G401 (cell line): ENCODE data around the gene SUPT20HL2. TPM values are rescaled to one million over a fixed set of nuclear protein-coding genes. Genes with fewer than 3 reads are reported as not detected.
"Not testable (repeated sequence)": the region's sequence is repeated elsewhere in the genome, so short reads cannot be mapped to it uniquely, and the experiment has no call there.

Experiments
- DNase-seq: peaks from one replicate; pipeline ENCODE4 v3.0.0-alpha.2; 2015; ENCODE audit warnings: low spot score
- in situ Hi-C: cut with HindIII; loops from 2 replicates; pipeline ENCODE4 v1.10.0; 2016; ENCODE audit warnings: low sequenced_read_pairs, mixed read lengths
- total RNA-seq: library from RNA; depleted of rRNA; stranded (reverse); fragments of >200 nt; shearing (Covaris generic); gene quantifications from 2 replicates; pipeline ENCODE4 v1.2.3, GENCODE V29; 2014; rRNA removed

SUPT20HL2 gene
- not detected in 2 replicates for total RNA-seq

DNA sequence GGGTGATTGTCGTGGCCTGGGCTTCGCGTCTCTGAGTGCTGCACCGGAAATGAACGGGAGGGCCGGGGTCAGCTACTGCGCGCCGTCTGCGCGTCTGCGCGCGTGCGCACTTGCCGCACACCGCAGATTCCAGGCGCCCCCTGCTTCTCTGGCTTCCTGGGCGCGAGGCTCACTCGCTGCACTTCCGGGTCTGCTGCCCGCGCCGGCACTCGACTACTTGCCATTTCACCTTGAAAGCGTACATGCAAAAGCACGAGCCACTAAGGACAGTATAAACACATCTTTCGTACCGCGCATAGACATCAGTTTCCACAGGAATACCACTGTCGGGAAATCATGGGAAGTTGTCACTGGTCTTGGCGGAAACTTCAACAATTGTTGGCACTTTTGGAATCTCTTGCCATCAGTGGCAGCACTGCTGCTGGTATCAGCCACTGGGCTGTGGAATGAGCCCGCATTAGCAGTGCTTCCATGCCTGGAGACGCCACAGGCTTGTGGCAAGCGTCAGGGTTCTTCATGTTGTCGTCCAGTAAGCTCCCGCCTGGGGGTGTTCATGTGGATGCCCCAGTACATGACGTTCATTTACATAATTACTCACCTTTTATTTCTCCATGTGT, at the start of gene SUPT20HL2:
SUPT20HL2 (minus strand) TSS at position 51 of the 617 bp plus-strand sequence. CDS start 754 bp downstream, outside the sequence.
- in situ Hi-C loops: no loop called here
- no peak for DNase-seq

DNA sequence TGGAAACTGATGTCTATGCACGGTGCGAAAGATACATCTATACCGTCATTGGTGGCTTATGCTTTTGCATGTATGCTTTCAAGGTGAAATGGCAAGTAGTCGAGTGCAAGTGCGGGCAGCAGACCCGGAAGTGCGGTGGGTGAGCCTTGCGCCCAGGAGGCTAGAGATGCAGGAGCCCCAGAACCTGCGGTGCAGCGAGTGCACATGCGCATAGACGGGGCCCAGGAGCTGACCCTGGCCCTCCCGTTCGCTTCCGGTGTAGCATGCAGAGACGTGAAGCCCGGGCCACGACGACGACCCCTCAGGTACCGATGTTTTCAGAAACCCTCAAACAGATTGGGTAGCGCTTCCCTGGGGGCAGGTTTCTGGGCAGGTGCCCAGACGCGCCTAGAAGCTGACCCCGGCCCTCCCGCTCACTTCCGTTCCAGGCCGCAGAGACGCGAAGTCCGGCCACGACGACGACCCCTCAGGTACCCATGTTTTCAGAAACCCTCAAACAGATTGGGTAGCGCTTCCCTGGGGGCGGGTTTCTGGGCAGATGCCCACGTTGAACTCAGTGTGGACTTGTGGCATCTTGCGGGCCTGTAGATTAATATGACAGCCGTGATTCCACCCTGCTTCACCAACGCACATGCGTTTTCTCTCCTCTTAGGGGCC, 48.3 kb upstream of the SUPT20HL2 start:
- in situ Hi-C loops, DNase-seq: not testable (repeated sequence)

DNA sequence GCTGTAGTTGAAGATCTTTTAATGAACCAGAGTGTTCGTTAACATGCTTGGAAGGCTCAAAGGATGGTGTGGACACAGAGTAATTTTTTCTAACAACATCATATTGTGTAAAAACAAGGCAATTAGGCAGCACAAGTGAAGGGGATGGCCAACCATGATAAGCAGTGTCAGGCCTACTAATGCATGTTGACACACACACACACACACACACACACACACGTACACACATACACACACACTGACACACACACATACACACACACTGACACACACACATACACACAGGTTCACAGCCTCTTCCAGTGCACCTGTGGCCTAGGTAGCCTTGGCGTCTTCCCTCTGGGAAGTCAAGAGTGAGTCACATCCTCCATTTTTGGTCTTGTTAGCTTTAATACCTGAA, 46.4 kb upstream of the SUPT20HL2 start, which contains the start of gene SUPT20HL1:
SUPT20HL1 (plus strand) TSS at position 368 of the 400 bp plus-strand sequence. CDS start 2,122 bp downstream, outside the sequence.
- in situ Hi-C loops: no loop called here
- DNase-seq: no peak

DNA sequence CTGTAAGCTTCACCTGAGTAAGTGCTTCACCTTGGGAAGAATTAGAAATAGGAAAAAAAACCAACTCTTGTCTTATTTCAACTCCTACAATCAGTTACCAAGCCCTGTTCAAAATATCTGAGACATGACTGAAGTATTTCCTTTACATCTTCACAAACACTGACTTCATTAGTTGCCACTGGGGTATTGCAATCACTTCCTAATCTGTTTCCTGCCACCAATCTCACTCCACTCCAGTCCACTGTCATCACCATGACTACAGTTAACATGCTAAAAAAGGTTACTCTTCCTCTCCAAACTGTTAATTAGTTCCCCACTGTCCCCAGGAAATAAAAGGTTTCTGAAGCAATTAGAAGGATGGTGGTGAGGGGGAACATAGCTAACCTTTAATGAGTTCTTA, 43.2 kb upstream of the SUPT20HL2 start:
- no peak for DNase-seq
- in situ Hi-C loops: no loop called here

DNA sequence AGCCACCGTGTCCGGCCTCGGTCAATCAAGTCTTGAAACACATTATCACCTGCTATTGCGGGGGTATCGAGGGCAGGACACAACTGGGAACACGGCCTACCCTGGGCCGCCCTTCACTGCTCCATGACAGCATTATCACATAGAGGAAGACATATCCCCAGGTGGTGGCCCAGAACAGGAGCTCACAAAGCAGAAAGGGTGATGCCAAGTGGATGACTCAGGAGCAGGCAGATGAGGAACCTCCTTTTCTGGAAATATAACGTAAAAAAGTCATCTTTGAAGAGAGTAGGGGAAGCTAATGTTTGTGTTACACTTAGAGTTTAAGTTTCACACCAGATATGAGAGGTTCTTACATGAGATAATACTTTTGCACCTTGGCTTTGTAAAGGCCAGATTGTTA, 41.2 kb upstream of the SUPT20HL2 start:
- DNase-seq: no peak
- in situ Hi-C loops: no loop called here

DNA sequence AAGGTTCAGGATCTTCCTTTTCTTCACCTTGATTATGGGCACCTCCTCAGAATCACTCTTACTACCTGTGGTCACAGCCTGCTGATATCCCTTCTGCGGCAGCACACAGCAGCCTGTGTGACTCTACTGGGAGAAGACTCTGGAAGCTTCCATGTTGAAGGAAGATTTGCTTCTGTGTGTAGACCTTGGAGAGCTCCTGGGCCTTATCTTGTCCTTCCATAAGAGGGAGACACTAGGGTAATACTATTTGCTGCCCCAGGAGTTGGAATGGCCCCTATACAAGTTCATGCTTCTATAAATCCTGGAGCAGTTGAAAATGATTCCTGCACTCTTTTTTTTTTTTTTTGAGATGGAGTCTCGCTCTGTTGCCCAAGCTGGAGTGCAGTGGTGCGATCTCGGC, 36.3 kb upstream of the SUPT20HL2 start:
- in situ Hi-C loops: no loop called here
- no peak for DNase-seq

DNA sequence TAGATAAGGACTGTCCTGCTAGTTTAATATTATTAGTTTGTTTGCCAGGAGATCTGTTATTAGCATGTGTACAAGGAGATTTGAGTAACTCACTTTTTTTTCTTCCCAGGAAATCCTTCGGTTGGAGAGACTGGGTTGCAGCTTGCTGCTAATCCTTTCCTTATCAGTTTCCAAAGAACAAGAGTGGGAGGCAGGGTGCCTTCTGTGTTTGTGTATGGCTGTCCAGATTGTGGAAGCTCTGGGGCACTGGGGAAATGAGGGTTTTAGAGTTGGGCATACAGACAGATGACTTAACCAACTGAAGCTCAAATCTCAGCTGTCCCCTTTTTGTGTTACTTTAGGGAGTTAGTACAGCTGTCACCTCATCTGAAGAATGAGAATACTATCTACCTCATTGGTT, 34.0 kb upstream of the SUPT20HL2 start:
- in situ Hi-C loops: no loop called here
- no peak for DNase-seq

DNA sequence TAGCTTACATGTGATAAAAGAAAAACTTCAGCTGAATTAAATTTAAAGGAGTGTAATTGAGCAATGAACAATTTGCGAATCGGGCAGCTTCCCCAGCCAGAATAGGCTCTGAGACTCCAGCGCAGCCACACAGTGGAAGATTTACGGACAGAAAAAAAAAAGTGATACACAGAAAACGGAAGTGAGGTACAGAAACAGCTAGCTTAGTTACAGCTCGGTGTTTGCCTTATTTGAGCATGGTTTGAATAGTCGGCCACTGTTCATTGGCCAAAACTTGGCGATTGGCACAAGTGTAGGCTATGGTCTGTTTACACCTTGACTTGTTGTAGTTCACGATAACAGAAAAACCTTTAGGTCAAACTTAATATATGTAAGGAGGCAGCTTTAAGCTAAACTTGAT, 29.9 kb upstream of the SUPT20HL2 start:
- DNase-seq: no peak
- in situ Hi-C loops: no loop called here

DNA sequence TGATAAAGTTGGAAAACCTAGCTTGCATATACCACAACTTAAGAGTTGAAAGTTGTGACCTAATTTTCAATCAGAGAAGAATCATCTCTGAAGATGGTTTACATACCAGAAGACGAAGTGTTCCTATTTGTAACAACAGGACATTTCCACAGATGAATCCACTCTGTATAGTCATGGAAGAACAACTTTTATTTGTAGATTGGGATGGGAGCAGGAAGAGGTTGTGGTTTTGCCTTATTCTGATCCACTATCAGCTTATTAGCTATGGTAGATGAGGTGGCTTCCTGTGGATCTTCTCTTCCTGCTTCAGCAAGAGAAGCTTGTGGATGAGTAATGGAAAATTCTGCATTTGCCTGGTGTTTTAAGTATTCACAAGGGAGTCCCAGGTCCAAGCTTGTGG, 27.9 kb upstream of the SUPT20HL2 start:
- no peak for DNase-seq
- in situ Hi-C loops: no loop called here

DNA sequence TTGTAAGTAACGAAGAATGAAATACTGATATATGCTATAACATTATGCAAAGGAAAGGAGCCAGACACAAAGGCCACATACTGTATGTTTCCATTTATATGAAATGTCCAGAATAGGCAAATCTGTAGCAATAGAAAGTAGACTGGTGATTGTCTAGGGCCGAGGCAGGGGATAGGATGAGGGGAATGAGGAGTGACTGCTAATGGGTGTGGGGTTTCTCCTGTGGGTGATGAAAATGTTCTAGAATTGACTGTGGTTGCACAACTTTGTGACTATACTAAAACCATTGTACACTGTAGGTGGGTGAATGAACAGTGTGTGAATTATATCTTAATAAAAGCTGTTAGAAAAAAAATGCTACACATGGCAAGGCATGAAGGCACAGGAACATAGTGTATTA, 26.6 kb upstream of the SUPT20HL2 start:
- in situ Hi-C loops: no loop called here
- DNase-seq: no peak

DNA sequence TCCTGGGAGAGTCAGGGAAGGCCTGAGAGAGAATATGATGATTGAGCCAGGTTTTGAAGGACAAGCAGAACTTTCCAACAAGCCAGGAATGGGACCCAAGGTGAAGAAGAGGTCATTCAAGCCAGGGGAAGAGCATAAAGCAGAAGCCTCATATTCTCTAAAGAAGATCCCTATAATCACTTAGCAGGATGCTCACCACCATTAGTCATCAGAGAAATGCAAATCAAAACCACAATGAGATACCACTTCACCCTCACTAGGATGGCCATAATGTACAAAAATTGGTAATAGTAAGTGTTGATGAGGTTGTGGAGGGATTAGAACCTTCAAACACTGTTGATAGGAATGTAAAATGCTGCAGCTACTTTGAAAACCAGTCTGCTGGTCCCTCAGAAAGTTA, 26.0 kb upstream of the SUPT20HL2 start:
- in situ Hi-C loops: no loop called here

DNA sequence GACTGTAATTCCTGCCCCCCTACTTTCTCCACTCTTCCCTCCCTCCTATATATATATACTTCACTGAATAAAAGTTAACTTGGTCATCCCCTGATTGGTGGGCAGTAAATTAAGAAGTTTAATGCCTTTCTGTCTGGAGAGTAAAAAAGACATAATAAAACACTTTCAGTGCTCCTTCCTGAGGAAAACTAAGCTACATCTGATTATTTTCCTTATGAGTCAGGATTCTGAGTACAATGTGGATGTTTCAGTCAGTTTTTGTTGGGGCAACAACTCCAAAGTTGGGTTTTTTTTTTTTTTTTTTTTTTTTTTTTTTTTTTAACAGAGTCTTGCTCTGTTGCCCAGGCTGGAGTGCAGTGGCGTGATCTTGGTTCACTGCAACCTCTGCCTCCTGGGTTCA, 22.0 kb upstream of the SUPT20HL2 start:
- in situ Hi-C loops: no loop called here
- DNase-seq: no peak

More for the DNA sequence above, 26.0 kb upstream of the SUPT20HL2 start:
- DNase-seq: no peak

DNA sequence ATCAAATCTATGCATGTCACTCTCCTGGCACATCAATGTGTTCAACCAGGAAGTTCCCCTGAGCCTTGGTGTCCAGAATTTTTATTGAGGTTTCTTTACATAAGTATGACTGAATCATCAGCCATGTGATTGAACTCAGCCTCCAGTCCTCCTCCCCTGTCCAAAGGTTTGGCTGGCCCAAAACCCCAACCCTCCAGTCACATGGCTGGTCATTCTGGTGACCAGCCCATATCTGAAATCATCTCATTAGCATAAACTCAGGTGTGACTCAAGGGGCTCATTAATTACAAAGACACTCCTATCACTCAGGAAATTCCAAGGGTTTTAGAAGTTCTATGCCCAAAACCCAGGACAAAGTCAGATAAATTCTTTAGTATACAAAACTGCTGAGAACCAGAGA, 20.6 kb upstream of the SUPT20HL2 start:
- in situ Hi-C loops: no loop called here
- no peak for DNase-seq

DNA sequence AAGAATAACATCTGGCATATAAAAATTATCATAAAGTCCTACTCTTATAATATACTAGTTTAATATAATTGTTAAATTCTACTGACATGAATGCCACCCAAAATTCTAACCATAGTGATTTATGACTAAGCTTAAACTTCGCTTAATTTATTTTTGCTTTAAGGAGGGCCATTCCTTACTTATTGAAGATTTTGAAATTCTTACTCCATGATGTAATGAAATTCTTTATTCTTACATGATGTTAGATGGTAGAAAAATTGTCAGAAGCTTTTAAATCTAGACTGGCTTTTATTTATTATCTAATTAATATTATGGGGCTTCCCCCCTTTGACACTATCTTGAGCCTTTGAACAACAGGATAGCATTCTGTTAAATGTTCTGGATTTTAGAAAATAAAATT, 19.5 kb upstream of the SUPT20HL2 start:
- in situ Hi-C loops: no loop called here
- no peak for DNase-seq

DNA sequence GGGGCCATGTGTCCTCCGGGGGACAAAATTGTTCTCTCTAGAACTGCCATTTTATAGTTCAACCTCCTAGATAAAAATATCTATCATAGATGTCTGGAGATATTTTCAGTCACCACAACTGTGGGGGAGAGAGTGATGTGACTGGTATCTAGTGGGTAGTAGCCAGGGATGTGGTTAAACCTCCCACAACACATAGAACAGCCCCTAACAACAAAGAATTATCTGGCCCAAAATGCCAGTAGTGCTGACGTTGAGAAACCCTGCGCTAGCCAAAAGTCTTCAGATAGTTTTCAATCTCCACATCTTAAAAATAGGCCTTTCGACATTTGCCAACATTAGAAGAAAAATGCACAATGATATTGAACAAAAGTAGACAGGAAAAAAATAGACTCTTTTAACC, 19.0 kb upstream of the SUPT20HL2 start:
- in situ Hi-C loops: no loop called here
- DNase-seq: no peak

DNA sequence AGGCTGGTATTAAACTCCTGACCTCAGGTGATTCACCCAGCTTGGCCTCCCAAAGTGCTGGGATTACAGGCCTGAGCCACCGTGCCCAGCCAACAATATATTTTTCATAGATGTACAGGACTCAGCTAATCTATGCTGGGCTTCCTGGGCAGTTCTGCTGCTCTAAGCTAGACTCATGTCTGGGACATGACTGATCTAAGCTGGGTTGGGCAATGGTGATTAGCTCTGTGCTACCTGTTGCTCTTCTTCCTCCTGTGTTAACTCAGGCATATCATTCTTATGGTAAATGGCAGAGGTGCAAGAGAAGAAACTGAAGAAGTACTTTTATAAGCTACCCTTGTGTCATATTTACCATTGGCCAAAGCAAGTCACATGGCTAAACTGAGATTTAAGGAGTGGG, 11.4 kb upstream of the SUPT20HL2 start:
- no peak for DNase-seq
- in situ Hi-C loops: no loop called here

DNA sequence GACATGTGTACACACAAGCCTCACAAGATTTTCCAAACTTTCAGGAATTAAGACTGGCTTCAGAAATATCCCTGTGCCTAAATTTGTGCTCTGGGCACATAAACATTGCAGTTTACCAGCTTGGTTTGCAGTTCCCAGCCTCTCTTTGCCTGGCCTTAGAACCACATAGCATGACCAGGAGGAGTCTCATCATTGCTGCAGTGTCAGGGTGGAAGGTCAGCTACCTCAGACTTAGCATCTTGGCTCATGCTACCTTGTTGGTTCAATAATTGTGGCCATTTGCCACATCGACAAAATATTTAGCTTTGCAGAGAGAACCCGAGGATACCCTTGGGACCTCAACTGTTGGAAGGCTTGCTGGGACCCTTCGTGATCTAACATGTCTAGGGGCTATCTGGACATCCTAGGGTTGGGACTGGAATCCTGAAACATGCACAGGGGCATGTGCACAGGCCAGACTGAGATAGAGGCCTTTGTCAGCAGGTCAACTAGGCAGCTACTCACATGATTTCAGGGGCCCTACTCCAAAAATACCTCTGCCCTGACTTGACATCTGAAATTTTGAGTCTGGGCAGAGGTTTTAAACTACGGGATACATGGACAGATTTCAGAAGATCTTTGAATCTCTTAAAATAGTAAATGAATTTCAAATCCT, 8.0 kb upstream of the SUPT20HL2 start:
- in situ Hi-C loops: no loop called here
- no peak for DNase-seq

DNA sequence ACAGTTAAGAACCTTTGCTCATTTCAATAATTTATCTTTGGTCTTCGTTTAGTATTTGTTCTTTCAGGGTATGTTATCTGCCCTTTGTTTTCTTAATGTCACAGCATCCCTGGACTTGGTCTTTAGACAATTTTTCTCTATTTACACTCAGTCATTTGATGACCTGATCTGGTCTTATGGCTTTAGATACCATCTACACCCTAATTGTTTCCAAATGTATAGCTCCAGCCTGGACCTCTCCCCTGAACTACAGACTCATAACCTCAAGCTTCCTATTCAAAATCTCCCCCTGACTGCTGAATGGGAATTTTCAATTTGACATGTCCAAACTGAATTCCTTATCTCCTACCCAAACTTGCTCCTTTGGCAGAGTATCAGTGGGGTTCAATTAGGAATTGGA, 3.7 kb upstream of the SUPT20HL2 start:
- in situ Hi-C loops: no loop called here
- no peak for DNase-seq

DNA sequence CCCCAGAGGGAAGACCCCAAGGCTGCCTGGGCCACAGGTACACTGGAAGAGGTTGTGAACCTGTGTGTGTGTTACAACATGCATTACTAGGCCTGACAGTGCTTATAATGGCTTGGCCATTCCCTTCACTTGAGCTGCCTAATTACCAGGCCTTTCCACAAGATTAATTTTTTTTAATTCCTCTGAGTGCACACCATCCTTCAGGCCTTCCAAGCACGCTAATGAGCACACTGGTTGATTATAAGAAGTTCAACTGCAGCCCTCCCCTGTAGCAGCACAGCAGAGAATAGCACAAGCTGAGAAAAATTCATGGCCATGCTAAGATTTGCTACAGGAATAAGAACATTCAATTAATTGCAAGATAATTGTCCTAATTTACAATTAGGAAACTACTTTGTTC, 2.2 kb upstream of the SUPT20HL2 start:
- in situ Hi-C loops: no loop called here
- no peak for DNase-seq

DNA sequence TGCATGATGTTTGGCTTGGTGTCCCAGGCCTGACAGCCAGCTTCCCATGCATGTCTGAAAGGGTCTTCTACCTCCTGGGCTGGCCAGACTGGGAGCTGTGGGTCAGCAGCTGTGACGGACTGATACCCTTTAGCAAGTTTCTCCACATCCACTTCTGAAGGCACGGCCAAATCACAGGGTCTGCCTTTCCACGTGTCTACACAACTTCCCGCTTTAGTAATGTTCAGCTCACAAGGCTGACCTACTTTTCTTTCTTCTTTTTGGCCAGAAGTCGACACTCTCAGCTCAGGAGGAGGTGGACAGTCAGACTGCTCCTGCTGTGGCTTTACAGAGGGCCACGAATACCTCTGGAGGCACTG, 1.6 kb downstream of the SUPT20HL2 start:
- DNase-seq, in situ Hi-C loops: not testable (repeated sequence)
